K562 (cell line): ENCODE measurements around the gene TSEN34. TPM values are rescaled to one million over a fixed set of nuclear protein-coding genes. Genes with fewer than 3 reads are reported as not detected.

ENCODE experiments used
- ATAC-seq: fragments of 200-7000 bp; cut with Tn5 transposase; 3 replicates; pipeline ENCODE4 v1.9.1; 2020; ENCODE audit warnings: moderate library complexity
- BruUV-seq: library from RNA; stranded (reverse); fragments of 400-500 nt; replicated peaks from 2 replicates; lab custom pipeline; 2021; lab: Mats Ljungman, UMichigan
- CTCF ChIA-PET: fragments of 300-600 bp; formaldehyde crosslinking; extraction: SDS; loops from one replicate; lab custom pipeline; 2021; ENCODE audit warnings: low intra/inter-chr PET ratio; lab: Yijun Ruan, JAX
- POLR2A ChIA-PET: fragments of 300-600, 350-650 bp; sonication (Branson Sonifier 250); formaldehyde crosslinking; extraction: SDS; loops from one replicate; lab custom pipeline; 2021; ENCODE audit warnings: antibody characterized with exemption, inconsistent platforms; lab: Yijun Ruan, JAX
- DNase-seq, 4 experiments: peaks; one replicate each; pipeline versions ENCODE4 v3.0.0 to v3.0.0-alpha.2; 2011 to 2018; ENCODE audit warnings: low spot score in 3 of 4, mixed read lengths in 3 of 4; ENCODE audit errors: extremely low read depth in 1 of 4
- FAIRE-seq: peaks from 2 replicates; lab custom pipeline; 2011; peaks lifted over from hg19 to GRCh38; lab: Jason Lieb, UNC
- H2AFZ ChIP-seq: 2 replicates; pipeline ENCODE4 v1.6.0; 2011; ENCODE audit warnings: low read depth, low read length, control low read depth, inconsistent platforms
- H3K27ac ChIP-seq: fragments of 200-600 bp; 3 replicates; pipeline ENCODE4 v1.8.0; 2011; ENCODE audit warnings: low read depth, mild to moderate bottlenecking, control low read depth, inconsistent platforms, low read length, moderate library complexity, mixed read lengths; ENCODE audit errors: extremely low read depth
- H3K27me3 ChIP-seq, 2 experiments: fragments of 300-600 bp in 1 of 2; 2 replicates in 1 of 2; 3 replicates in 1 of 2; pipeline versions ENCODE4 v1.6.0 to v1.8.0; 2011; ENCODE audit warnings: inconsistent platforms in 2 of 2, low read length in 2 of 2, mild to moderate bottlenecking in 1 of 2, mixed read lengths in 1 of 2, moderate library complexity in 1 of 2; ENCODE audit not compliant: control insufficient read depth in 2 of 2, insufficient read depth in 2 of 2
- H3K36me3 ChIP-seq: fragments of 300-600 bp; 3 replicates; pipeline ENCODE4 v1.8.0; 2011; ENCODE audit warnings: mild to moderate bottlenecking, low read length, inconsistent platforms; ENCODE audit not compliant: control insufficient read depth, insufficient read depth
- H3K4me1 ChIP-seq, 2 experiments: fragments of 200-600 bp in 1 of 2; replicated peaks in 1 of 2; 2 replicates in 1 of 2; 3 replicates in 1 of 2; pipeline versions ENCODE4 v1.5.1 to v1.8.0; 2011; ENCODE audit warnings: inconsistent platforms in 2 of 2, low read length in 2 of 2, mild to moderate bottlenecking in 1 of 2, mixed read lengths in 1 of 2, moderate library complexity in 1 of 2; ENCODE audit not compliant: control insufficient read depth in 2 of 2, insufficient read depth in 2 of 2
- H3K4me2 ChIP-seq: 2 replicates; pipeline ENCODE4 v1.6.1; 2011; ENCODE audit warnings: low read length, control low read depth, inconsistent platforms, mixed read lengths; ENCODE audit not compliant: insufficient read depth
- H3K4me3 ChIP-seq: fragments of 200-600 bp; sonication (generic), shearing (Covaris generic); 2 replicates; pipeline ENCODE4 v1.5.1; 2016; ENCODE audit warnings: control low read depth, inconsistent platforms
- H3K79me2 ChIP-seq: fragments of 200-600 bp; 3 replicates; pipeline ENCODE4 v1.8.0; 2011; ENCODE audit warnings: low read length, inconsistent platforms; ENCODE audit not compliant: control insufficient read depth, insufficient read depth
- H3K9ac ChIP-seq, 2 experiments: 2 replicates each; pipeline versions ENCODE4 v1.6.0 to v1.6.1; 2011; ENCODE audit warnings: low read depth in 2 of 2, low read length in 2 of 2, control low read depth in 1 of 2, inconsistent platforms in 1 of 2, mild to moderate bottlenecking in 1 of 2, mixed read lengths in 1 of 2; ENCODE audit not compliant: insufficient read depth in 1 of 2
- H3K9me1 ChIP-seq: one replicate; pipeline ENCODE4 v1.6.0; 2011; ENCODE audit warnings: inconsistent platforms, mild to moderate bottlenecking, low read length, moderate library complexity; ENCODE audit not compliant: control insufficient read depth, insufficient read depth
- H3K9me3 ChIP-seq: replicated peaks from 2 replicates; pipeline ENCODE4 v1.5.1; 2011; ENCODE audit warnings: low read depth, low read length, inconsistent platforms; ENCODE audit not compliant: control insufficient read depth, insufficient read depth
- H4K20me1 ChIP-seq: replicated peaks from 2 replicates; pipeline ENCODE4 v1.6.1; 2011; ENCODE audit warnings: low read length, inconsistent platforms, mixed read lengths; ENCODE audit not compliant: control insufficient read depth, insufficient read depth
- CBX5 ChIP-seq: IDR thresholded peaks from 2 replicates; pipeline ENCODE4 v1.6.1; 2014; ENCODE audit warnings: low read depth, borderline replicate concordance
- HMG20B ChIP-seq: fragments of 250-450 bp; sonication (Bioruptor Pico); IDR thresholded peaks from 2 replicates; pipeline ENCODE4 v1.5.0; 2021; ENCODE audit warnings: mild to moderate bottlenecking
- HNRNPK ChIP-seq: fragments of 200-400 bp; formaldehyde crosslinking; IDR thresholded peaks from one replicate; pipeline ENCODE4 v1.6.1; 2018; ENCODE audit warnings: mild to moderate bottlenecking, low read depth, low read length; ENCODE audit not compliant: poor library complexity, severe bottlenecking
- HNRNPL ChIP-seq: fragments of 200-400 bp; formaldehyde crosslinking; IDR thresholded peaks from 2 replicates; pipeline ENCODE4 v1.6.1; 2017; ENCODE audit warnings: low read depth, mild to moderate bottlenecking, low read length
- KDM4B ChIP-seq, 2 experiments: fragments of 450-650 bp in 1 of 2; sonication (generic) in 1 of 2; IDR thresholded peaks; 2 replicates each; pipeline ENCODE4 v1.6.1; 2016 to 2017; ENCODE audit warnings: borderline replicate concordance in 2 of 2, antibody characterized with exemption in 1 of 2, low read depth in 1 of 2, mild to moderate bottlenecking in 1 of 2
- L3MBTL2 ChIP-seq: fragments of 450-650 bp; IDR thresholded peaks from 2 replicates; pipeline ENCODE4 v1.6.1; 2016; ENCODE audit warnings: mild to moderate bottlenecking, moderate library complexity
- MCM3 ChIP-seq: fragments of 450-650 bp; IDR thresholded peaks from 2 replicates; pipeline ENCODE4 v1.6.1; 2016
- NR3C1 ChIP-seq: sonication (generic); formaldehyde crosslinking; IDR thresholded peaks from 2 replicates; pipeline ENCODE4 v1.8.1; 2022; ENCODE audit warnings: missing genetic modification reagents
- SMAD4 ChIP-seq: fragments of 250-450 bp; sonication (Bioruptor Pico); conservative IDR thresholded peaks from 2 replicates; pipeline ENCODE4 v1.8.0; 2021; ENCODE audit warnings: inconsistent platforms, mild to moderate bottlenecking, moderate library complexity
- ZNF79 ChIP-seq: fragments of 250-450 bp; sonication (Bioruptor Pico); IDR thresholded peaks from 2 replicates; pipeline ENCODE4 v1.4.0; 2020; ENCODE audit warnings: low read depth, mild to moderate bottlenecking, moderate library complexity
- WGBS: fragments of 100-300 bp; shearing (Covaris generic); methylation state at CpG from one replicate; pipeline ENCODE4 v1.1.6; 2016; ENCODE audit warnings: low coverage, mixed read lengths; ENCODE audit not compliant: insufficient coverage; ENCODE audit errors: missing lambda C conversion rate; 5-methylcytosine and 5-hydroxymethylcytosine counted together
- in situ Hi-C: fragments of 300-500 bp; cut with MboI; formaldehyde crosslinking; loops from 4 replicates; pipeline ENCODE4 v1.15.0; 2018; ENCODE audit warnings: inconsistent platforms, mixed read lengths
- intact Hi-C: fragments of 100-400 bp; cut with micrococcal nuclease; formaldehyde crosslinking; loops from 2 replicates; pipeline ENCODE4 v1.14.2; 2022
- polyA plus RNA-seq, 8 experiments: library from polyadenylated mRNA; depleted of rRNA in 4 of 8; stranded (reverse) in 5 of 8; unstranded in 3 of 8; fragments of >200 nt; fragmentation: Nextera tagmentation in 2 of 8; fragmentation: Illumina TruSeq in 1 of 8; extraction: Ambion mirVana in 2 of 8; extraction: Trizol in 1 of 8; gene quantifications; 2 replicates each; pipeline versions ENCODE4 v1.2.1 to v1.2.3, GENCODE V29; 2011 to 2014; ENCODE audit warnings: inconsistent platforms in 1 of 8, missing spikeins in 1 of 8
- total RNA-seq, 7 experiments: library from RNA; depleted of rRNA in 6 of 7; stranded (reverse); fragments of >200 nt in 6 of 7; fragmentation: Illumina TruSeq in 2 of 7; extraction: Trizol in 2 of 7; gene quantifications; 2 replicates each; pipeline versions ENCODE4 v1.2.1 to v1.2.3, GENCODE V29; 2011 to 2021; ENCODE audit warnings: low replicate concordance in 1 of 7
- TF ChIP-seq, protein P1 (sequence below): sonication (generic); IDR thresholded peaks from 2 replicates; pipeline ENCODE4 v1.6.1; 2016
- TF ChIP-seq, protein P2 (sequence below): fragments of 450-650 bp; conservative IDR thresholded peaks from 2 replicates; pipeline ENCODE4 v1.6.1; 2016; ENCODE audit warnings: missing genetic modification characterization, low read depth, mild to moderate bottlenecking, missing compliant biosample characterization, moderate library complexity

The TSEN34 gene
- total and polyA plus RNA-seq, 9 of the 15 experiments (the other 6 are each of a cell fraction or from before 2014, with no cell fraction given) = 3.1 to 57.6 (median 29.5) TPM

DNA sequence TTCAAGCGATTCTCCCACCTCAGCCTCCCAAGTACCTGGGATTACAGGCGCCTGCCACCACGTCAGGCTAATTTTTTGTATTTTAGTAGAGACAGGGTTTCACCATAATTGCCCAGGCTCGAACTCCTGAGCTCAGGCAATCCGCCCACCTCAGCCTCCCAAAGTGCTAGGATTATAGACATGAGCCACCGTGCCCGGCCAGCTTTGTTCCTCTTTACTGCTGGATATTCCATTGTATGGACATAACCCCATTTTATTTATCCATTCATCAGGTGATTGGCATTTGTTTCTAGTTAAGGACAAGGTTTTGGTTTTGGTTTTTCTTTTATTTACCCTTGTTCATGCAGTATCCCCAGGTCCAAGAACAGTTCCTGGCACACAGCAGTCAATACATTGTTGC, 5.4 kb downstream of the TSEN34 start:
- Histone ChIP-seq H4K20me1 (peaks cover 8% of the 10 kb centered on the region), H3K9me1 (no peaks in the 10 kb centered on the region), H3K79me2 (peaks cover 27% of the 10 kb centered on the region), H3K9ac (no peak overlapping the region), H3K27me3 (no peaks in the 10 kb centered on the region), H3K36me3 (peaks cover 45% of the 10 kb centered on the region), H3K4me2 (no peak overlapping the region), H3K4me3 (no peak overlapping the region), H3K4me1 (peaks cover 8 to 22% of the 10 kb centered on the region in 2 experiments; a peak in 3 of 5 replicates), H2AFZ (no peak overlapping the region), H3K9me3 (no peaks in the 10 kb centered on the region), H3K27ac (no peak overlapping the region)
- 88% methylated on average over 7 of the region's 7 CpGs for WGBS
- no peak for DNase-seq
- POLR2A ChIA-PET = interaction anchor here (0.6 to 1.0 kb wide), 3 partner anchors 11 to 58 kb away, joined by 3 to 4 read pairs (median 3); no protein-coding TSS in a partner anchor
- in situ Hi-C loops = no loop called here
- intact Hi-C loops = no loop called here
- no TSS peak for BruUV-seq
- ATAC-seq = no peak
- no peak for TF ChIP-seq MCM3
- TF ChIP-seq, protein P1, sequence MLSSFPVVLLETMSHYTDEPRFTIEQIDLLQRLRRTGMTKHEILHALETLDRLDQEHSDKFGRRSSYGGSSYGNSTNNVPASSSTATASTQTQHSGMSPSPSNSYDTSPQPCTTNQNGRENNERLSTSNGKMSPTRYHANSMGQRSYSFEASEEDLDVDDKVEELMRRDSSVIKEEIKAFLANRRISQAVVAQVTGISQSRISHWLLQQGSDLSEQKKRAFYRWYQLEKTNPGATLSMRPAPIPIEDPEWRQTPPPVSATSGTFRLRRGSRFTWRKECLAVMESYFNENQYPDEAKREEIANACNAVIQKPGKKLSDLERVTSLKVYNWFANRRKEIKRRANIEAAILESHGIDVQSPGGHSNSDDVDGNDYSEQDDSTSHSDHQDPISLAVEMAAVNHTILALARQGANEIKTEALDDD = no peak
- TF ChIP-seq ZNF79 (CRISPR knock-in tag) = no peak
- TF ChIP-seq, protein P2, sequence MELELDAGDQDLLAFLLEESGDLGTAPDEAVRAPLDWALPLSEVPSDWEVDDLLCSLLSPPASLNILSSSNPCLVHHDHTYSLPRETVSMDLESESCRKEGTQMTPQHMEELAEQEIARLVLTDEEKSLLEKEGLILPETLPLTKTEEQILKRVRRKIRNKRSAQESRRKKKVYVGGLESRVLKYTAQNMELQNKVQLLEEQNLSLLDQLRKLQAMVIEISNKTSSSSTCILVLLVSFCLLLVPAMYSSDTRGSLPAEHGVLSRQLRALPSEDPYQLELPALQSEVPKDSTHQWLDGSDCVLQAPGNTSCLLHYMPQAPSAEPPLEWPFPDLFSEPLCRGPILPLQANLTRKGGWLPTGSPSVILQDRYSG = no peak
- TF ChIP-seq HNRNPL = no peak
- TF ChIP-seq L3MBTL2 = no peak
- TF ChIP-seq SMAD4 (CRISPR knock-in tag) = no peak
- no peak for TF ChIP-seq NR3C1
- TF ChIP-seq KDM4B (IDR thresholded peaks at IDR 0.05; ENCODE audit: borderline replicate concordance in 2 of 2, low read depth in 1 of 2) = no peak
- TF ChIP-seq CBX5 = no peak
- TF ChIP-seq HNRNPK = no peak
- no peak for TF ChIP-seq HMG20B
- no peak for FAIRE-seq
- CTCF ChIA-PET = no interaction called here
